HepG2 (cell line): ENCODE measurements around the gene PTEN. TPM values are rescaled to one million over a fixed set of nuclear protein-coding genes. Genes with fewer than 3 reads are reported as not detected.
A peak's percentile ranks its signal among the peaks of the same experiment; 100 is the strongest.

ENCODE experiments used
- AHR ChIP-seq: IDR thresholded peaks from 2 replicates; pipeline ENCODE4 v1.6.1; 2018; ENCODE audit warnings: missing genetic modification reagents, missing compliant biosample characterization
- AKAP8 ChIP-seq: sonication (generic); formaldehyde crosslinking; IDR thresholded peaks from 2 replicates; pipeline ENCODE4 v1.5.1; 2020; ENCODE audit warnings: mild to moderate bottlenecking, missing genetic modification reagents
- CC2D1A ChIP-seq: sonication (generic); formaldehyde crosslinking; IDR thresholded peaks from 2 replicates; pipeline ENCODE4 v1.8.1; 2023; ENCODE audit warnings: mild to moderate bottlenecking, missing genetic modification reagents
- CTCF ChIP-seq: sonication (generic); formaldehyde crosslinking; IDR thresholded peaks from 2 replicates; pipeline ENCODE4 v1.5.0; 2020; ENCODE audit warnings: mild to moderate bottlenecking, missing genetic modification reagents, moderate library complexity
- DMAP1 ChIP-seq: IDR thresholded peaks from 2 replicates; pipeline ENCODE4 v1.6.1; 2016
- KDM2A ChIP-seq: sonication (generic); formaldehyde crosslinking; IDR thresholded peaks from 2 replicates; pipeline ENCODE4 v1.4.0; 2020; ENCODE audit warnings: low read depth, missing genetic modification reagents, borderline replicate concordance
- MED13 ChIP-seq: sonication (generic); formaldehyde crosslinking; IDR thresholded peaks from 2 replicates; pipeline ENCODE4 v1.5.0; 2020; ENCODE audit warnings: missing genetic modification reagents
- PITX1 ChIP-seq: sonication (generic); formaldehyde crosslinking; IDR thresholded peaks from 2 replicates; pipeline ENCODE4 v1.5.1; 2020; ENCODE audit warnings: mild to moderate bottlenecking, missing genetic modification reagents
- SIN3A ChIP-seq: IDR thresholded peaks from 2 replicates; pipeline ENCODE4 v1.6.1; 2011; ENCODE audit warnings: low read depth, mild to moderate bottlenecking, control low read depth, low read length, borderline replicate concordance
- SIX1 ChIP-seq: sonication (generic); formaldehyde crosslinking; IDR thresholded peaks from 2 replicates; pipeline ENCODE4 v1.4.0; 2020; ENCODE audit warnings: missing genetic modification reagents, borderline replicate concordance
- SKI ChIP-seq: fragments of 450-650 bp; IDR thresholded peaks from one replicate; pipeline ENCODE4 v1.6.1; 2018; ENCODE audit warnings: mild to moderate bottlenecking; ENCODE audit not compliant: partially characterized antibody
- STAT6 ChIP-seq: sonication (generic); formaldehyde crosslinking; IDR thresholded peaks from 2 replicates; pipeline ENCODE4 v1.4.0; 2020; ENCODE audit warnings: missing genetic modification reagents, mild to moderate bottlenecking, borderline replicate concordance
- TEF ChIP-seq: sonication (generic); formaldehyde crosslinking; IDR thresholded peaks from 2 replicates; pipeline ENCODE4 v1.5.0; 2020; ENCODE audit warnings: missing genetic modification reagents
- TFDP2 ChIP-seq: sonication (generic); formaldehyde crosslinking; IDR thresholded peaks from 2 replicates; pipeline ENCODE4 v1.4.0; 2020; ENCODE audit warnings: missing genetic modification reagents
- THRA ChIP-seq: sonication (generic); formaldehyde crosslinking; IDR thresholded peaks from 2 replicates; pipeline ENCODE4 v1.4.0; 2020; ENCODE audit warnings: missing genetic modification reagents, borderline replicate concordance
- ZMYM2 ChIP-seq: sonication (generic); formaldehyde crosslinking; IDR thresholded peaks from 2 replicates; pipeline ENCODE4 v1.8.0; 2022; ENCODE audit warnings: mild to moderate bottlenecking, missing genetic modification reagents
- ZNF260 ChIP-seq: sonication (generic); formaldehyde crosslinking; IDR thresholded peaks from 2 replicates; pipeline ENCODE4 v1.4.0; 2020; ENCODE audit warnings: missing genetic modification reagents, low read depth, mild to moderate bottlenecking, borderline replicate concordance
- ZNF281 ChIP-seq: sonication (generic); formaldehyde crosslinking; IDR thresholded peaks from 2 replicates; pipeline ENCODE4 v1.4.0; 2020; ENCODE audit warnings: missing genetic modification reagents, borderline replicate concordance
- ZNF556 ChIP-seq: sonication (generic); formaldehyde crosslinking; IDR thresholded peaks from 2 replicates; pipeline ENCODE4 v1.4.0; 2020; ENCODE audit warnings: mild to moderate bottlenecking, missing genetic modification reagents, borderline replicate concordance
- ZNF567 ChIP-seq: sonication (generic); formaldehyde crosslinking; IDR thresholded peaks from 2 replicates; pipeline ENCODE4 v1.8.1; 2023; ENCODE audit warnings: mild to moderate bottlenecking, missing genetic modification reagents, borderline replicate concordance
- polyA plus RNA-seq, 8 experiments: library from polyadenylated mRNA; depleted of rRNA in 3 of 8; stranded (reverse) in 7 of 8; unstranded in 1 of 8; fragments of >200 nt; fragmentation: Illumina TruSeq in 4 of 8; extraction: Trizol in 4 of 8; gene quantifications; 2 replicates each; pipeline versions ENCODE4 v1.2.1 to v1.2.3, GENCODE V29; 2011 to 2016; ENCODE audit warnings: low read depth in 4 of 8, missing spikeins in 1 of 8, mixed read lengths in 1 of 8; ENCODE audit not compliant: insufficient read depth in 1 of 8
- total RNA-seq, 5 experiments: library from RNA; depleted of rRNA; stranded (reverse); fragments of >200 nt; fragmentation: Illumina TruSeq; extraction: Trizol; gene quantifications; 2 replicates each; pipeline ENCODE4 v1.2.3, GENCODE V29; 2016; ENCODE audit warnings: low read depth in 1 of 5

The PTEN gene
- total and polyA plus RNA-seq, 2 of the 13 experiments (the other 11 are each of a cell fraction or from before 2014, with no cell fraction given) = 30.3 to 61.3 TPM

- TF ChIP-seq STAT6 (CRISPR knock-in tag) (no peak), ZNF260 (CRISPR knock-in tag) (no peak), DMAP1 (CRISPR knock-in tag) (no peak), SKI (no peak), ZMYM2 (CRISPR knock-in tag) (no peak), PITX1 (CRISPR knock-in tag) (no peak), TFDP2 (CRISPR knock-in tag) (no peak), MED13 (no peak), AHR (no peak), KDM2A (CRISPR knock-in tag) (no peak), THRA (CRISPR knock-in tag) (no peak), TEF (CRISPR knock-in tag) (no peak), SIX1 (CRISPR knock-in tag) (no peak), ZNF281 (CRISPR knock-in tag) (no peak), ZNF556 (CRISPR knock-in tag) (no peak), ZNF567 (CRISPR knock-in tag) (no peak), CC2D1A (CRISPR knock-in tag) (no peak), AKAP8 (no peak), SIN3A (peak; percentile 43; the same call in 1 of the 2 replicates), CTCF (no peak)
These were observed 1.2 kb downstream of the PTEN start (continued) for GRCh38 chr10:87864496-87865059.
